Body of pancreas (tissue), 4 donors: ENCODE data around the gene ZYG11A.

Experiments
- POLR2A ChIP-seq, 3 donors: fragments of 450-650 bp; IDR thresholded peaks; one replicate each; pipeline ENCODE4 v1.6.1; 2016; ENCODE audit warnings: antibody characterized with exemption in 3 of 3, mild to moderate bottlenecking in 2 of 3
- TF ChIP-seq, protein P1 (sequence below), 7 experiments: fragments of 450-650 bp in 4 of 7; fragments of 200-600 bp in 3 of 7; sonication (generic) in 3 of 7; IDR thresholded peaks; one replicate each; pipeline ENCODE4 v1.5.1; 2016 to 2019; ENCODE audit warnings: antibody characterized with exemption in 7 of 7

DNA sequence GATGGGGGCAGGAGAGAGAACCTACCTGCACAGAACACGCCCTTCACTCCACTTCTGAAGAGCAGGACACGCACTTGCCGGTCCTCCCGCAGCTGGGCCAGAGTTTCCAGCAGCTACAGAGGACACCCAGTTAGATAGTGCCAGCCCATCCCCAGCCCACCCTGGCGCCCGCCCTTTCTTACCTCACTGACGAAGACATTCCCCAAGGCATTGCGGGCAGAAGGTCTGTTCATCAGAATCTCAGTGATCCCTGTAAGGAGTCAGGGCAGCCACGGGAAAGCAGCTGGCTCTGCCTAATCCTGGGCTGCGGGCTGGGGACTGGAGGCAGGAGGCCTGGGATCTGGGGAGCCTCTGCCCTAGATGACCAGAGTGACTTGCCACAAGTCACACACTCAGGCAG, 69.0 kb downstream of the ZYG11A start:
- TF ChIP-seq, protein P1, sequence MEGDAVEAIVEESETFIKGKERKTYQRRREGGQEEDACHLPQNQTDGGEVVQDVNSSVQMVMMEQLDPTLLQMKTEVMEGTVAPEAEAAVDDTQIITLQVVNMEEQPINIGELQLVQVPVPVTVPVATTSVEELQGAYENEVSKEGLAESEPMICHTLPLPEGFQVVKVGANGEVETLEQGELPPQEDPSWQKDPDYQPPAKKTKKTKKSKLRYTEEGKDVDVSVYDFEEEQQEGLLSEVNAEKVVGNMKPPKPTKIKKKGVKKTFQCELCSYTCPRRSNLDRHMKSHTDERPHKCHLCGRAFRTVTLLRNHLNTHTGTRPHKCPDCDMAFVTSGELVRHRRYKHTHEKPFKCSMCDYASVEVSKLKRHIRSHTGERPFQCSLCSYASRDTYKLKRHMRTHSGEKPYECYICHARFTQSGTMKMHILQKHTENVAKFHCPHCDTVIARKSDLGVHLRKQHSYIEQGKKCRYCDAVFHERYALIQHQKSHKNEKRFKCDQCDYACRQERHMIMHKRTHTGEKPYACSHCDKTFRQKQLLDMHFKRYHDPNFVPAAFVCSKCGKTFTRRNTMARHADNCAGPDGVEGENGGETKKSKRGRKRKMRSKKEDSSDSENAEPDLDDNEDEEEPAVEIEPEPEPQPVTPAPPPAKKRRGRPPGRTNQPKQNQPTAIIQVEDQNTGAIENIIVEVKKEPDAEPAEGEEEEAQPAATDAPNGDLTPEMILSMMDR (IDR thresholded peaks at IDR 0.05), result no peak
- no peak for TF ChIP-seq POLR2A (IDR thresholded peaks at IDR 0.05)
